GM04503 (cell line): ENCODE measurements around the gene ZNF160.
A peak's percentile ranks its signal among the peaks of the same experiment; 100 is the strongest.
"Not testable (repeated sequence)": the region's sequence is repeated elsewhere in the genome, so short reads cannot be mapped to it uniquely, and the experiment has no call there.

Experiments
- DNase-seq: peaks from one replicate; pipeline ENCODE4 v3.0.0-alpha.2; 2012; ENCODE audit warnings: low read depth

Gene ZNF160

DNA sequence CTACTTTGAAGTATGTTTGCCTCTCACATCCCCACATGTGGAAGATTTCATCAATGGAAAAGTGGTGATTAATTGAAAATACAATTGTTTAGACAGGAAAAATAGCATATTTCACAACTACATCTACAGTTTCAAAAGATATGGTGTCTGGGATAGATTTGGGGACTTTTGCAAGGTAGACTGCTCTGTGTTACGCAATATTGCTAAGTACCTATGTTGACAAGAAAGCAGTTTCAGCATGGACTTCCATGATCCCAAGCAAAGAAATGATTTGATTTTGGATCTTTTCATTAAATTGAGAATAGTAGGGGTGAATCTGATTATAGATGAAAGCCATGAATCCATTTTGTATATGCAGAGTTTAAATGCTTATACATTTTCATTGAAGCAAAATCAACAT, 10.5 kb downstream of the ZNF160 start:
- DNase-seq, result no peak

- DNase-seq, result no peak
Measured at GRCh38 chr19:53091413-53092254, 11.6 kb downstream of the ZNF160 start.

- no peak for DNase-seq
Measured at GRCh38 chr19:53088091-53088490, 15.1 kb downstream of the ZNF160 start.

- no peak for DNase-seq
Measured at GRCh38 chr19:53086949-53087348, 16.3 kb downstream of the ZNF160 start.

- no peak for DNase-seq
Measured at GRCh38 chr19:53085496-53085895, 17.7 kb downstream of the ZNF160 start.

DNA sequence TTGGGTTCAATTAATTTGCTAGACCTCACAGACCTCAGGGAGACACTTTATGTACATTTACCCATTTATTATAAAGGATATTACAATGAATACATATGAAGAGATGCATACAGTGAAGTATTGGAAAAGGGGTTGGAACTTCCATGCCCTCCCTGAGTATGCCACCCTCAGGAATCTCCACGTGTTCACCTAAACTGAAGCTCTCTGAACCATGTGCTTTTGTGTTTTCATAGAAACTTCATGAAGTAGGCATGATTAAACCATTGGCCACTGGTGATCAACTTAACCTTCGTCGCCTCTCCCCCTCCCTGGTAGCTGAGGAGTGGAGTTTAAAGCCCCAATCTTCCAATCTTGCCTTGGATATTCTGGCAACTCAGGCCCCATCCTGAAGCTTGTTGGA, 20.3 kb downstream of the ZNF160 start:
- no peak for DNase-seq

GRCh38 chr19:53079313-53079924, 23.8 kb downstream of the ZNF160 start:
- DNase-seq, result no peak

DNA sequence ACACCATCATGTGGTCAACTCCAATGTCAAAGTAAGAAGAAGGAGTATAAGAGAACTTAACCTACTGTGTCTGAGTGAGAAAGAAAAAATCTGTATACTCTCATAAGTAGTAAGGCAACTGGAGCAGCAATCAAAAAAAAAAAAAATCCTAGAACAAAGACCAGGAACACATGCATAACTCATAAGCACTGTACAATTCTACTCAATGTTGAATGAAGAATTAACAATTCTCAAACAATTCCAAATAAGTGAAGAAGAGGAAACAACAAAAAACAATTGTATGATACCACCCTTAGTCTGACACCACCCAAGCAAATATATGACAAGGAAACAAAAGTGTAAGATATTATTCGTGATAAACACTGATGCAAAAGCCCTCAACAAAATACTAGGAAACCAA, 24.6 kb downstream of the ZNF160 start:
- no peak for DNase-seq

DNA sequence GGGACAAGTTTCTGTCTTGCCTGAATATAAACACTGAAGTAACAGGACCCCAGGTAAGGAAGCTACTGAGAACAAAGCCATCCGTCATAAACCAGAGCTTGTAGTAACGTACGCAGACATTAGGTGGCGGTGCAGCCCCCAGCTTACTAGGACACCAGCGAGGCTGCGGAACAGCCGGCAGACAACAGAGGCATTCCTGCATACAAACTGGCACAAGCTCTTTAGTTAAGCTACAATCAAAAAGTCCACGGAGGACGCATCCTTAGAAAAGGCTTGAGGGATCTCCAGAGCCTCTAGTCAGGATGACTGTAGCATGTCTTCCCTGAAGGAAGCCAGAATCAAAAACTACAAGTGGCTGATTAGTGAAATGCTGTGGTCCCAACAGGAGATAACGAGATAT, 26.2 kb downstream of the ZNF160 start:
- DNase-seq, result no peak

DNA sequence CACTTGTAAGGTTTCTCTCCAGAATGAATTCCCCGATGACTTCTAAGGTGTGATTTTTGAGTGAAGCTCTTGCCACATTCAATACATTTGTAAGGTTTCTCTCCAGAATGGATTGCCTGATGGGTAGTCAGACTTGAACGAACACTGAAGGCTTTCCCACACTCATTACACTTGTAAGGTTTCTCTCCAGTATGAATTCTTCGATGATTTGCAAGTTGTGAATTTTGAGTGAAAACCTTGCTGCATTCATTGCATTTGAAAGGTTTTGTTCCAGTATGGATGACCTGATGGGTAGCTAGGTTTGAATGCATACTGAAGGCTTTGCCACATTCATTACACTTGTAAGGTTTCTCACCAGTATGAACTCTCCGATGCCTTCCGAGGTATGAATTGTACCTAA, 34.4 kb downstream of the ZNF160 start:
- DNase-seq, result no peak

DNA sequence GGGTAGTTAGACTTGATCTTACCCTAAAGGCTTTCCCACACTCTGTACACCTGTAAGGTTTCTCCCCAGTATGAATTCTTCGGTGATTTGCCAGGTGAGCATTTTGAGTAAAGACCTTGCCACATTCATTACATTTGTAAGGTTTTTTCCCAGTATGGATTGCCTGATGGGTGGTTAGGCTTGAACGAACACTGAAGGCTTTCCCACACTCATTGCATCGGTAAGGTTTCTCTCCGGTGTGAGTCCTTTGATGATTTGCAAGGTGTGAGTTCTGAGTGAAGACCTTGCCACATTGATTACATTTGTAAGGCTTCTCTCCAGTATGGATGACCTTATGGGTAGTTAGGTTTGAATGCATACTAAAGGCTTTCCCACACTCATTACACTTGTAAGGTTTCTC, 35.0 kb downstream of the ZNF160 start:
- no peak for DNase-seq

- no peak for DNase-seq
Measured at GRCh38 chr19:53057904-53058580, 45.2 kb downstream of the ZNF160 start.

GRCh38 chr19:53055117-53055516, 48.1 kb downstream of the ZNF160 start:
- no peak for DNase-seq

DNA sequence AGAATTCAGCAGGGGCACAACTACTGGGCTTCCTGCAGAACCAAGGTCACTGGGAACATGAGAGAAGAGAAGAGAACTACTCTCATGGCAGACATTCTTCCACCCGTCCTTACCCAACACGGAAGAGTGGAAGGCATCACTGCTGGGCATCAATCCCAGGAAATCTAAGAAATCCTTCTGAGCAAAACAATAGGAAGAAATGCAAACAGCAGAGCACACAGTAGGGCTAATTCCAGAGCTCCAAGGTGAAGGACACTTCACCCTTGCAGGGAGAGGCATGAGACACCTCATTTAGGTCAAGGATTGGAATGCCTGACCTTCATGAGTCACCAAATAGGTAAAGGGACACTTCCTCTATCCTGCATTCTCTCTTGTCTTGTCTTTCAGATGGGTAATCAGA, 55.8 kb downstream of the ZNF160 start:
- no peak for DNase-seq

GRCh38 chr19:53045536-53045935, 57.7 kb downstream of the ZNF160 start:
- no peak for DNase-seq

GRCh38 chr19:53041366-53041765, 61.9 kb downstream of the ZNF160 start:
- DNase-seq, result no peak

GRCh38 chr19:53037101-53038097, 65.8 kb downstream of the ZNF160 start:
- DNase-seq, result no peak

DNA sequence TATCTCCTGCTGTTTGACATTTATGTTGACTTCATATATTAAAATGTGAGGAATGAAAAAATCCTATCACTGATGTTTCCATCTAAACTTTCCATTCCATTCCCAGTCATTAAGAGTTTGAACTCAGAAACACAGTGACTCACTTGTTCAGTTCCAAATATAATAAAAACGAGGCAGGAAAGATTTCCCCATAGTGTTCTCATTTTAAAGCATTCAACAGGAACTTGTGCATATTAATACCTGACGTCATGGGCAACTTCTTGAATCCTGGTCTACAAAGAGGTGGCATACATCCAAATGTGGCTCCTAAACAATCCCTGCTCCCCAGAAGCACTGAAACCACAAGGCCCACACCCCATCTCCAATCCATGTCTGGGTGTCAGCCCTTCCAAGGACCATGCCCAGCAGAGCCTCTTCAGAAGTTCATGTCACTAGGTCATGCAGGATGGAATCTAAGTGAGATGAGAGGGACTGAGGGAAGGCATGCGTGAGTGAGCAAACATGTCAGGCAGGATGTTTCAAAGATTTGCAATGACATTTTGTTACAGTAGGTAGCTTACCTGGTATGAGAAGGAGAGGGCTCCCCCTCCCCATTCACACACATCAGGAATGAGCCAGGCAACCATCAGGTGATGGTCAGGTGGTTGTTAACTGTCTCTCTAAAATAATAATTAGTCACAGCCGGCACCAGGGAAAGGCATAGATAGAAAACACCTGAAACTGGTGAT, 68.1 kb downstream of the ZNF160 start:
- peak; percentile 16 for DNase-seq

DNA sequence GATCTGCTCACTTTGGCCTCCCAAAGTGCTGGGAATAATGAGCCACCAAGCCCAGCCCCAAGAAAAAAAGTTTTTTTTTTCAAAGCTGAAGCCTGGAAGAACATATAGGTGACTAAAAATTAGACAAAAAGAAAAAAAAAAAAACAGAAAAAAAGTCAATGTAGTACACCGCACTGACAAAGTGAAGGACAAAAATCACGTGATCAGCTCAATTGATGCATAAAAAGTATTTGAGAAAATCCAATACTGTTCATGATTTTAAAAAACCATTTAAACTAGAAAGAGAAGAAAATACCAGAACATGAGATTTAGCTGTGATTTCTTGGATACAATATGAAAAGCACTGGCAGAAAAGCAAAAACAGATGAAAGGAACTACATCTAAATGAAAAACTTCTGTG, 69.2 kb downstream of the ZNF160 start:
- no peak for DNase-seq

GRCh38 chr19:53028306-53028705, 74.9 kb downstream of the ZNF160 start:
- DNase-seq, result not testable (repeated sequence)

GRCh38 chr19:53019684-53020083, 83.5 kb downstream of the ZNF160 start:
- no peak for DNase-seq
